HG03066 (cell line): ENCODE measurements around the gene STK38.
"Not testable (repeated sequence)": the region's sequence is repeated elsewhere in the genome, so short reads cannot be mapped to it uniquely, and the experiment has no call there.

Experiments used
- ATAC-seq: cut with Tn5 transposase; IDR thresholded peaks from one replicate; pipeline ENCODE4 v1.9.1; 2021; ENCODE audit warnings: low read depth; ENCODE audit not compliant: unreplicated experiment

The STK38 gene

DNA sequence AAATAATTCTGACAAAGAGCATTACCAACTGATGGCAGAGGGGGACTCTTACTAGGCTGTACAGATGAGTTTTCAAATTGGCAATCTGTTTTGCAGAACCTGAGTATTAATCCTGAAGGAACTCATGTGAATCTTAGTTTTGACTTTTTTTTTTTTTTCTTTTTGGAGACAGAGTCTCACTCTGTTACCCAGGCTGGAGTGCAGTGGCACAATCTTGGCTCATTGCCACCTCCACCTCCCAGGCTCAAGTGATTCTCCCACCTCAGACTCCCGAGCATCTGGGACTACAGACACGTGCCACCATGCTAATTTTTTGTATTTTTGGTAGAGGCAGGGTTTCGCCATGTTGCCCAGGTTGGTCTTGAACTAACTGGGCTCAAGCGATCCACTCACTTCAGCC, 55.2 kb downstream of the STK38 start:
- no peak for ATAC-seq

DNA sequence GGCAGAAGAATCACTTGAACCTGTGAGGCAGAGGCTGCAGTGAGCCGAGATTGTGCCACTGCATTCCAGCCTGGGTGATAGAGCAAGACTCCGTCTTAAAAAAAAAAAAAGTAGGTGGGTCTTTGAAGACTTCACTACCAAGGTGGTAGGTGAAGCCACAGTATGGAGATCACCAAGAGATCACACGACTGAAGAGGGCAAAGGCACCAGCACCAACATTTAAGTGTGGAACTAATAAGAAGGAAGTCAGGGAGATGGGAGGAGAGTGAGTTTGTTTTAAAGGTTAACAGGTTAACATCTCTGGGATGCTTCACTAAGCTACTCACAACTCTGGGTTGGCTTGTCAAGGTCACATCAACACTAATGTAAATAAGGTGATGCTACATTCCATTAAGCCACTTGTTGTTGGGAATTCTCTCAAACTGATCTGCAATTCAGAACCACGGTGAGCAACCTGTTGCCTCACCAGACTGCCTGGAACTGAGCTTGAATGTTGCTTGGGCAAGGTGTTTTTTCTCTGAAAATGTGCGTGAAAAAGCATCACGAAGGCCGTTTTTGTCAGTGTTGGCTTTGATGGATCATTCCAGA, 55.8 kb downstream of the STK38 start:
- ATAC-seq, result no peak

DNA sequence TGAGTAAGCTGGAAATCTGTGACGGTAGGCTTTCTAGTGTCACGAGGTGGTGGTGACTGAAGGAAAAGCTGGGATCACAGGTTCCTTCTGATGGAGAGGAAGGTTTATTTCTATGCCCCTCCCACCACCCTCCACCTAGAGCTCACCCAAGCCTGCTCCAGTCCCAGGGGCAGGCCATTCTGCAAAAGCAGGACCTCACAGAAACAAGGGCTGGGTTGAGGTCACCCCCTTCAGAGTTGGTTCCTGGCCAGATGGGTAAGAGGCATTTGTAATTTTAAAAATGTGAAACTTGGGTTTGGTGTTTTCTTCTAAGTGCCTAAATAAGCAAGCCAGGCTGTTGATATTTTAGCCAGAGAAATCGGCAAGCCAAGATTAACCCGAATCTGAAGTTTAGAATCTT, 57.9 kb downstream of the STK38 start:
- no peak for ATAC-seq

DNA sequence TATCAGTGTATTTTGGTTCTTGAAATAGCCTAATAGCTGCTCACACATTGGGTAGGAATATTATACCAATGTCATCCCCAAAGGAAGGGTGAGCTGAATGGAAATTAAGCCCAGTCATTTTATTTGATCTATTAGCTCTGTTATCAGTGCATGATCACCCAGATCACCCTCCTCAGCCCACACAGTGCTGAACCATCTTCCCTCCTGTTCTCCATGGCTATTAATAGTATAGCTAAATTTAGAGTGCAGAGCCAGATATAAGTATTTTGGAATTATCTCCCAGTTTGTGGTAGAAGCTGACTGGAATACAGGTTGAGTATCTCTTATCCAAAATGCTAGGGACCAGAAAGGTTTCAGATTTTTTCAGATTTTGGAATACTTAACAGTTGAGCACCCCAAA, 59.1 kb downstream of the STK38 start:
- ATAC-seq, result no peak

DNA sequence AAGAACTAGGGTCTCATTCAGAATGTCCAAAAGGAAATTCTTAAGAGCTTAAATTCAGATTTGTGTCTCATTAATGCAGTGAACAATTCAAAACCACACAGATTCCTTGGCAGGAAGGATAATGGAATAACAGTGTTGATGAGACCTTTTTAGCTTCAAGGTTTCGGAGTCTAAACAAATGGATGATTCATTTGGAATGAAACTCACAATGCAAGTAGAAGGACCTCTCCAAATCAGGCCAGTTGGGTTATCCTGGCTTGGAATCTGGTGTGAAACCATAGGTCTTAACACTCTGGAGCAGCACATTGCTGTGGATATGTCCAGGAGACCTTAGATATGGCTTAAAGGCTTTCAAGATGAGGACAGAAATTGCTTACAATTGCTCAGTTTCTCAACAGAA, 59.6 kb downstream of the STK38 start:
- ATAC-seq, result no peak

DNA sequence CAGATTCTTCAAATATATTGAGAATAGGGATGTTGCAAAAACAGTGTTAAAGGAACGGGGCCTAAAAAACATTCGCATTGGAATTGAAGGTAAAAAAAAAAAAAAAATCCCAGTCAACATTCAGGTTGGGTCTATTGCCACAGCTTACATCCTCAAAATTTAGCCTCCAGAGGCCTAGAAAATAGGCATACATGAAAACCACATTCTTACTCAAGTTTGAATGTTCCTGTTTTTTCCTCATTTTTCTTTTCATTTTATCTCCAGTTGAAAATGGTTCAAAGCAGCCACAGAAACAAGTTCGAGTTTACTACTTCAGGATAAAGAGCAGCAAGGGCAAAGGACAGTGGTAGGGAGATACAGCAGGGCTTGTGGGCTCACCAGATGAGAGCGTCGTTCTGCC, 62.5 kb downstream of the STK38 start:
- ATAC-seq, result no peak

DNA sequence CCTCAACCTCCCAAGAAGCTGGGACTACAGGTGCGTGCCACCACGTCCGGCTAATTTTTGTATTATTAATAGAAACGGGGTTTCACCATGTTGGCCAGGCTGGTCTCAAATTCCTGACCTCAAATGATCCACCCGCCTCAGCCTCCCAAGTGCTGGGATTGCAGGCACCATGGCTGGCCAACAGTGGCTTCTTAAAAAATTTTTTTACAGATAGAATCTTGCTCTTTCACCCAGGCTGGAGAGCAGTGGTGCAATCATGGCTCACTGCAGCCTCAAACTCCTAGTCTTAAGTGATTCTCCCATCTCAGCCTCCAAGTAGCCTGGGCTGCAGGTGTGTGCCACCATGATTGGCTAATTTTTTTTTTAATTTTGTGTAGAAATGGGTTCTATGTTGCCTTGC, 64.0 kb downstream of the STK38 start:
- not testable (repeated sequence) for ATAC-seq

DNA sequence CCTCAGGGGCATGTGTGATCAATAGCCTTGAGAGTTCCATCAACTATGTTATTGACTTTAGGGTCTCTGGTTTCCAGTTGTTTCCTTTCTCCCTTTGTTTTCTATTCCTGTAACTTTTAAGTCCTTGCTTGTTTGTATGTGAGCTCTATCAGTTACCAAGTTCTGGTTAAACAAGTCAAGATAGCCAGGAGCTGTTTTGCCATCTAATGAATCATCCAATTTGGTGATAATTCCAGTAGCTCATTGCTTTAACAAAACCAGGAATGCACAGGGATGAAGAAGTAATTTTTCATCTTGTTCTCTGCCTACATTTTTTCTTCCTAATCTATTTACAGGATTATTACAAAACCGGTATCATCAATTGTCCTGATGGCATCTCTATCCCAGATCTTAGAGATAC, 68.0 kb downstream of the STK38 start:
- ATAC-seq, result no peak

DNA sequence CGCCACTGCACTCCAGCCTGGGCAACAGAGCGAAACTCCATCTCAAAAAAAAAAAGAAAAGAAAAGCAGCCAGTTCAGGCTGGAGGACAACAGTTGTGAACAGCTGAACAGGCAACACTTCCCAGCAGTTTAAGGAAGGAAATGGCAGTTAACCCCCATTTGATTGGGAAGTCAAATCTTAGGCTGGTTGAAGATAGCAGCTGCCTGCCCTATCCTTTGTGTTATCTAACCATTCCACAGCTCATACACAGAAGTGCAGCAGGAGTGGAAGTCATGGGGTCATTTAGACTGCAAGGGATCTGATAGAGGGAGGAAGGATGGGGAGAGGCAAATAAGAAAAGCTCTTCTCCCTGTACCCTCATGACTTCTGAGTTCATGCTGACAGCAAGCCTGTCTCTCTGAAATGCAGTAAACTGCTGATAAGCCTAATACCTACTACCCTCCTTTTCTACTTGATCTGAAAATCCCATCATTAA, 69.2 kb downstream of the STK38 start:
- ATAC-seq, result no peak

DNA sequence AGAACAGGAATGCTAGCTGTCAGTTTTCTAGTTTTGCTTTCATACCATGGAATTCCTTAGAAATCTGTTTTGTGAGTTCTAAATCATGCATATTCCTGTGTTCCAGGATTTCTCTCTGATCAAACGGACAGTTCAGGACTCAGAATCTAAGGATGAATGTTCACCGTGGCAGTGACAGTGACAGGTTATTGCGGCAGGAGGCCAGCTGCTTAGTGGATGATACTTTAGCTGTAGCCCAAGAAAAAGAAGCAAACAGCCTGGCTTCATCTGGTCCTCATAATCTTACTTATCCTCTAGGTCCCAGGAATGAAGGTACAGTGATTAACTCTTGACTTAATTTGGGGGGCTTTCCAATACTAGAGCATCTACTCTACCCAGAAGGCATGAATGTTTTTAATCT, 77.3 kb downstream of the STK38 start:
- no peak for ATAC-seq

DNA sequence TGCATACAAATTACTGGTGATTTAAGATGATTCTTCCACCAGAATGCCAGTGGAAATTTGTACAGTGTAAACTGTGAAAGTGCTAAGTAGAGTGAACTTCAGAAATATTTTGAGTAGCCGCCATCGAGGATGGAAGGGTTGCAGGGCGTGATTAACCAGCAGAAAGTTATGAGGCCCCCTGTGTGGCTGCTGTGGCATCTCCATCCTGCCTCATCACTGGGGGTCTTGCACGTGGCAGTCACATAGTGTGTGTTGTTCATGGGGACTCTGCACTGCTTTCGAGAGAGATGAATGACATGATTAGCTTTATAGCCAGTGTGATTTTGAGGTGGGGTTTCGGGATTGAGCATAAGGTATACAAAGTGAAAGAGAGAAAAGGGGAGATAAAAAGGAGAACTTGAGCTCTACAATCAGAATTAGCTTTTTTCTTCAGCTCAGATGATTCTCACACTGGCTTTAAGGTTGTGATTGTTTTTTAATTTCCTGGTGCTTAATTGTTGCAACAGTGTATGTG, 78.1 kb downstream of the STK38 start:
- ATAC-seq, result no peak

DNA sequence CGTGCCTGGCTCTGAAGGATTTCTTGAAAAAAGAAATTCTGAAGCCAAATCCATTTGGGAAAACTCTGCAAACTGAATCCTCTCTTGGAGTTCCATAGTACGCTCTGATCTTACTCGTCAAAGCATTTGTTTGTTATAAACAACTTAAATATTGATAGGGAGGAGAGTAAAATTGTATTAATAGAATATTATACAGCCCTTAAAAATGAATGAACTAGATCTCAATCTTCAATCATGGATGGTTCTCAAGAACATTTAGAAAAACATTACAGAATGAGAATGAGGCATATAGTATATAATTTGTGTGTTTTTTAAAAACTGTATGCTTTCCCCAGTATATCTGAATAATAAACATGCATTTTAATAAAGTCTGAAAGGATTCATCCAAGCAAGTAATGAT, 79.7 kb downstream of the STK38 start:
- no peak for ATAC-seq

DNA sequence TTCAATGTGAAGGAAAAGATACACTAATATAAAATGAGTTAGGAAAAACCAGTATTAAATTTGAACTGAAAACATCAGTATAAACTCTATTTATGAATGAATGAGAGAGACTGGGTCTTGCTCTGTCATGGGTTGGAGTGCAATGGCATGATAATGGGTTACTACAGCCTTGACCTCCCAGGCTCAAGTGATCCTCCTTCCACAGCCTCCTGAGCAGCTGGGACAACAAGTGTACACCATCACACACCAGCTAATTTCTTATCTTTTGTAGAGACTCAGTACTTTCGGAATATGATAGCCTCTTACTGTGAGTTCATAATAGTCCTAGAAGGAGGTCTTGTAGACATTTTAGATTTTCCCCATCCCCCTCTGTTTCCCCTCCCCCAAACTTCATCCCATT, 83.0 kb downstream of the STK38 start:
- no peak for ATAC-seq

DNA sequence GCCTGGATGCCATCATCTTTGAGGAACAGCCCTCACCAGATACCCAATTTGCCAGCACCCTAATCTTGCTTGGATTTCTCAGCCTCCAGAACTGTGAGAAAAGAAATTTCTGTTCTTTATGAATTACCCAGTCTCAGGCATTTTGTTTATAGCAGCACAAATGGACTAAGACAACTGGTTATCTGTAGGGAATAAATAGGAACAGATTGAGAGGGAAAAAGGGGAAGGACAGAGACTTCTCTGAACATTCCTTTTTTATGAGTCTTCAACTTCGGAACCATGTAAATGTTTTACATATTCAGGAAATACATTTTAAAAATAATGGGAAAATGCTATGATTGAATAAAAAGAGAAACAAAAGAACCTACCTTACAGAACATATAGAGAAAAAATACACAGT, 83.6 kb downstream of the STK38 start:
- ATAC-seq, result no peak

DNA sequence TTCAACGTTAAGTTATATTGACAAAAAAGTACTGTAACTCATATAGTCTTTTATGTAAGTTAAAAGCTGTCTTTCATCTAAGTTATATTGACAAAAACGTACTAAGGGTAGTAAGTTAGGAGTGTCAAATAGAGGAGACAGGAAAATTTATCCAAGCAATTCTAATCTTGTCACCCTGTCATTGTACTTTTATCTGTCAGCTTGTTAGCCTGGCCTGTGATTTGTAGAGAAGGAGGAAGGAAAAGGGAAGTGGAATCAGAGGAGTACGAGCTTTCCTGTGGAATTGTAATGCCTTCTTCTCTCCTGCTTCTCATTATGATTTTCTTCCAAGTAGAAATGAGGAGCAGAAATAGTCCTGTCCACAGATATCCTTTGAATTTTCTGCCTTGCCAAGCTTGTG, 85.6 kb downstream of the STK38 start:
- ATAC-seq, result no peak

DNA sequence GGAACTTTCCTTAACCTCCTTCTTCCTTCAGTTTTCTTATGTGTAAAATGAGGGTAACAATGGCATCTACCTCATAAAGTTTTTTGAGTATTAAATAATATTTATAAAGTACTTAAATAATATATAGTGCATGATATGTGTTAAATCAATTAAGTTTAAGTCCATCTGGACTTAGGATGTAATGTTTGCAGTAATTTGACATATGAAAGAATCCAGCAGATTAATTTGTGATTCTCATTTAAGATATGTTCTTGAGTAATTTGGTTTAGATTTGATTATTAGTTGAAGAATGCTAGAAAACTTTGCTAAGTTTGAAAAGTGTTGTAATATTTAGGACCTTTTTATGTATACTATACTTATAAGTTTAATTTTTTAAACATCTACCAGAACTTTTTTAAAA, 86.4 kb downstream of the STK38 start:
- no peak for ATAC-seq

DNA sequence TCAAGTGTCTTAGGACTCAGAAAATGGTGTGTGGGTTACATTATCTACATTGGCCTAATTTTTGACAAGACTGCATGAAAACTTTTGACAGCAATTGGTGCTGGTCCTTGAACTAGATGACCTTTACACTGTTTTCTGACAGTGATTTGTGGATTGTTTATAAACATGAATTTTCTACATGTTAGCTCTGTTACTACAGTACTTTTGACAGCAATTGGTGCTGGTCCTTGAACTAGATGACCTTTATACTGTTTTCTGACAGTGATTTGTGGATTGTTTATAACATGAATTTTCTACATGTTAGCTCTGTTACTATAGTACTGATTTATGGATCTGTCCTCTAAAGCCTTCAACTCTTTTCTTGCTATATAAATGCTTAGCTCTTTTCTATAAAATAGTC, 87.8 kb downstream of the STK38 start:
- no peak for ATAC-seq

DNA sequence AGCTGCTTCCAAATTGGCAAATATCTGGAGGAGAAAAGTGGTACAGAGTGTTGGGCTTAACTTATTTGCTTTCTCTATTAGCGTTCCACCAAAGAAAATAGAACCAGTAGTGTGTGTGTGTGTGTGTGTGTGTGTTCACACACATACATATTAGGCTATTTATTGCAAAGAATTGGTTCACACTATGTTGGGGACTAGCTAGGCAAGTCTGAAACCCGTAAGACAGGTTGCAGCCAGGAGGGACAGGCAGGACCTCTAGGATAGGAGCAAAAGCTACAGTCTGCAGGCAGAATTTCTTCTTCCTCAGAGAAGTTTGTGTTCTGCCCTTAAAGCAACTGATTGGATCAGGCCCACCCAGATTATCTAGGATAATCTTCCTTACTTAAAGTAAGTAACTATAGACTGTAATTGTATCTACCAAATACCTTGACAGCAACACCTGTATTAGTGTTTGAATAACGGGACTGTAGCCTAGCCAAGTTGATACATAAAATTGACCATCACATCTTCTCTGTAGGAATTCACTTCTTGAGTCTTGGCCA, 91.7 kb downstream of the STK38 start:
- no peak for ATAC-seq

DNA sequence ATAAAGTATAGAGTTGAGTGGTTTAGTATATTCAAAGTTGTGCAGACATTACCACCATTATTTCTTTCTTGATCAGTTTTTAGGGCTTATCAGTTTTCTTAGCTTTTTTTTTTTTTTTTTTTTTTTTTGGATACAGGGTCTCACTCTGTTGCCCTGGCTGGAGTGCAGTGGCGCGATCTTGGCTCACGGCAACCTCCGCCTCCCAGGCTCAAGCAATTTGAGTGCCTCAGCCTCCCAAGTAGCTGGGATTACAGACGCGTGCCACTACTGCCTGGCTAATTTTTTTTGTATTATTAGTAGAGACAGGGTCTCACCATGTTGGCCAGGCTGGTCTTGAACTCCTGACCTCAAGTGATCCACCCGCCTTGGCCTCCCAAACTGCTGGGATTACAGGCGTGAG, 94.4 kb downstream of the STK38 start:
- not testable (repeated sequence) for ATAC-seq

DNA sequence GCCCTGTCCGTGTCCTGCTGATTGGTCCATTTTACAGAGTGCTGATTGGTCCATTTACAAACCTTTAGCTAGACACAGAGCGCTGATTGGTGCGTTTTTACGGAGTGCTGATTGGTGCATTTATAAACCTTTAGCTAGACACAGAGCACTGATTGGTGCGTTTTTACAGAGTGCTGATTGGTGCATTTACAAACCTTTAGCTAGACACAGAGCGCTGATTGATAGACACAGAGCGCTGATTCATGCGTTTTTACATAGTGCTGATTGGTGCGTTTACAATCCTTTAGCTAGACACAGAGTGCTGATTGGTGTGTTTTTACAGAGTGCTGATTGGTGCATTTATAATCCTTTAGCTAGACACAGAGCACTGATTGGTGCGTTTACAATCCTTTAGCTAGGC, 98.1 kb downstream of the STK38 start:
- ATAC-seq, result not testable (repeated sequence)

DNA sequence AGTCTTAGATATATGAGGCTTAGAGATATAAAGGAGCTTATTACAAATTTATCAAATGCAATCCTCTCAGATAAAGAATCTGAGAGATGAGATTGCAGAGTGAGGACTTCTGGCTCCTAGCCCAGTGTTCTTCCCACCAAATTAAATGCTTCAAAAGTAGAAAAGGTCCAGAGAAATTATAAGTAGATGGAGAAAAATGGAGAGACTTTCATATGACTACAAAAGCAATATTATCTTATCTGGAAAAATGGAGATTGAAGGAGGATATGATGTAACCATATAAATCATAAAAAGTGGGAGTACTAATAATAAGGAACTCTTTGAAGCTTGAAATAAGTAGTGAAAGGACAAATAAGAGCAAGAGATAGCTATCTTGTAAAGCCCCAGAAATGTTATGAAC, 101.7 kb downstream of the STK38 start:
- no peak for ATAC-seq

DNA sequence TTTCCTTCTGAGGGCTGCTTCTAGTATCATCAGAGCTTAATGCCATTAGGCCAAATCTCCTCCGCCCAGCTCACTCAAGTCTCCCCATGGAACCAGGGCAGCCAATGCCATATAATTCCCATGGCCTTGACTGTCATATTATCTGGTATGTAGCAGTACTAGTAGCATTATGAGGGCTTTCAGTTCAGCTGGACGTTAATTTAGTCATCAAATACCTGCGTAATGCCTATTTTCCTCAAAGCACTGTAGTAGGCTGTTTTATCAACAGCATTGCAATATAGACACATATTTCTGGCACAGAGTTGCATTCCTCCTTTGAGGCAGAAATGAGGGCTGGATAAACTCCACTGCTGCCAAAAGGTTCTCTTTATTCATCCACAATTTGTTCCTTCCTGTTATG, 102.8 kb downstream of the STK38 start:
- no peak for ATAC-seq
